IPS-15b (cell line): ENCODE results near the gene ZNF335.
"Not testable (repeated sequence)": the region's sequence is repeated elsewhere in the genome, so short reads cannot be mapped to it uniquely, and the experiment has no call there.

Source experiments
- H3K27me3 ChIP-seq: one replicate; pipeline ENCODE4 v1.6.1; 2013; ENCODE audit warnings: low read length; ENCODE audit not compliant: control insufficient read depth, insufficient read depth
- H3K36me3 ChIP-seq: one replicate; pipeline ENCODE4 v1.6.1; 2013; ENCODE audit warnings: low read length; ENCODE audit not compliant: control insufficient read depth, insufficient read depth
- H3K4me1 ChIP-seq: one replicate; pipeline ENCODE4 v1.6.1; 2013; ENCODE audit warnings: mild to moderate bottlenecking, low read length; ENCODE audit not compliant: control insufficient read depth, insufficient read depth
- H3K4me3 ChIP-seq: one replicate; pipeline ENCODE4 v1.5.1; 2013; ENCODE audit warnings: low read depth, low read length
- H3K9ac ChIP-seq: one replicate; pipeline ENCODE4 v1.6.1; 2013; ENCODE audit warnings: low read depth, mild to moderate bottlenecking, low read length
- H3K9me3 ChIP-seq: one replicate; pipeline ENCODE4 v1.6.1; 2013; ENCODE audit warnings: mild to moderate bottlenecking, low read length; ENCODE audit not compliant: control insufficient read depth, insufficient read depth

ZNF335 gene

DNA sequence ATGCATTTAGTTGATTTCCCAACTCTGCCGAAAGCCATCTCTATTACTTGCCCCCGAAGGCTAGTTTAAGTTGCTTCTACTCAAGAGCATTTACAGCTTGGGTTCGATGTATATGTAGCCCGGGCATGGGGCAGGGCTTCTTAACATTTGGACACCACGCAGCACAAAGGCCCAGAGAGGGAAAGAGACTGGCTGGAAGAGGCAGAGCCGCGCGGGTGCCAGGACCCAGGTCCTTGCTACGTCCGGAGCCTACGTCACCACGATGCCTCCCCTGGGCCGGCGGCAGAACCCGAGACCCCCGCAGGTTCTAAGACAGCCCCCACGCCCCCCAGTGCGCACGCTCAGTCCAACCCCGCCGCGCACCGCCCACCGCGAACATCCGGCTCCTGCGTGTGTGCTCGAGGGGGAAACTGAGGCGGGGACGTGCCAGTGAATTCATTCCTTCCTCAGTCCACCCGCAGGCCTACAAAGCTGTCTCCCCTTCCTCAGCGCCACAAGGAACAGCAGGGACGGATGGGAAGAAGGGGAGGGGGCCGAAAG, 37.9 kb downstream of the ZNF335 start:
- Histone ChIP-seq H3K9ac (peak overlapping the region; percentile 99), H3K4me3 (peak overlapping the region; percentile 80), H3K36me3 (no peaks in the 10 kb centered on the region), H3K27me3 (no peaks in the 10 kb centered on the region), H3K4me1 (peaks cover 14% of the 10 kb centered on the region), H3K9me3 (no peaks in the 10 kb centered on the region)

DNA sequence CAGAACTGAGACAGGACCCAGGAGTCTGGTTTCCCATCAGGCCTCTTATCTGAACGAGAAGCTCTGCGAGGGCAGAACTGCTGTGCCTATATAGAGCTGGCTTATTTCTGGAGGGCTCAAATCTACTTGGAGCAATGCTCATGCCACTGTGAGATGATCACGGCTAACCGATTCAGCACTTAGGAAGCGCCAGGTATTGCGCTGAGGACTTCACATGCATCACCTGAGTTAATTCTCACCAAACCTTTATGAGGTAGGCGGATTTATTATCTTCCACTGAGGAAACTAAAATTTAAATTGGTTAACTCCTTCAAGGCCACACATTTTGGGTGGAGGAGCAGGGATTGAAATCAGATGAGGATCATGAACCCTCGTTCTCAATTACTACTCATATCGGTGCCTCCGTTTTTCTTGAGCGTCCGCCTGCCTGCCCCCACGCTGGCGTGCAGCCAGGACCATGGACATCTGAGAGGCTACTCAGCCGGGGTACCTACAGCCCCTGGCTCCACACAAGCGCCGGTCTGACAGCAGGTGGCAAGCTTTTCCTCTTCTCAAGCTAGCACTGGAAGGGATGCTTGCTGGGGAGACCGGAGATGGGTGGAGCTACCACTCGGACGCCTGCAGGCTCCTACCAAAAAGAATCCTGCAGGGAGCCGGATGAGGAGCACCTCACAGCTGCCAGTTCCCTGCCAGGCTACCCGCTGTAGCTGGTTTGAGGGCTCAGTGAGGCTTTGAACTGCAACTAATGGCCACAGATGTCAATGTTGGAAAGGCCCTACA, 38.5 kb downstream of the ZNF335 start:
- no peaks in the 10 kb centered on the region for H3K27me3 ChIP-seq
- peak overlapping the region; percentile 99 for H3K9ac ChIP-seq
- H3K36me3 ChIP-seq: no peaks in the 10 kb centered on the region
- peak overlapping the region; percentile 80 for H3K4me3 ChIP-seq
- H3K4me1 ChIP-seq: peaks cover 12% of the 10 kb centered on the region
- no peaks in the 10 kb centered on the region for H3K9me3 ChIP-seq

DNA sequence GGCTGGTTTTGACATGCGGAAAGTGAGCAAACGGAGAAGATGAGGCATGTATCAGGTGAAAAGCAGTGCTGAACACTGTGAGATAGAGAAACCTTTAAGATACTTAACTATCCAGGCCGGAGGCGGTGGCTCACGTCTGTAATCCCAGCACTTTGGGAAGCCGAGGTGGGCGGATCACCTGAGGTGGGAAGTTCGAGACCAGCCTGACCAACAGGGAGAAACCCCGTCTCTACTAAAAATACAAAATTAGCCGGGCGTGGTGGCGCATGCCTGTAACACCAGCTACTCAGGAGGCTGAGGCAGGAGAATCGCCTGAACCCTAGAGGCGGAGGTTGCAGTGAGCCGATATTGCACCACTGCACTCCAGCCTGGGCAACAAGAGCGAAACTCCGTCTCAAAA, 40.3 kb downstream of the ZNF335 start:
- not testable (repeated sequence) for H3K9ac ChIP-seq, H3K4me1 ChIP-seq, H3K27me3 ChIP-seq, H3K36me3 ChIP-seq, H3K9me3 ChIP-seq, H3K4me3 ChIP-seq

DNA sequence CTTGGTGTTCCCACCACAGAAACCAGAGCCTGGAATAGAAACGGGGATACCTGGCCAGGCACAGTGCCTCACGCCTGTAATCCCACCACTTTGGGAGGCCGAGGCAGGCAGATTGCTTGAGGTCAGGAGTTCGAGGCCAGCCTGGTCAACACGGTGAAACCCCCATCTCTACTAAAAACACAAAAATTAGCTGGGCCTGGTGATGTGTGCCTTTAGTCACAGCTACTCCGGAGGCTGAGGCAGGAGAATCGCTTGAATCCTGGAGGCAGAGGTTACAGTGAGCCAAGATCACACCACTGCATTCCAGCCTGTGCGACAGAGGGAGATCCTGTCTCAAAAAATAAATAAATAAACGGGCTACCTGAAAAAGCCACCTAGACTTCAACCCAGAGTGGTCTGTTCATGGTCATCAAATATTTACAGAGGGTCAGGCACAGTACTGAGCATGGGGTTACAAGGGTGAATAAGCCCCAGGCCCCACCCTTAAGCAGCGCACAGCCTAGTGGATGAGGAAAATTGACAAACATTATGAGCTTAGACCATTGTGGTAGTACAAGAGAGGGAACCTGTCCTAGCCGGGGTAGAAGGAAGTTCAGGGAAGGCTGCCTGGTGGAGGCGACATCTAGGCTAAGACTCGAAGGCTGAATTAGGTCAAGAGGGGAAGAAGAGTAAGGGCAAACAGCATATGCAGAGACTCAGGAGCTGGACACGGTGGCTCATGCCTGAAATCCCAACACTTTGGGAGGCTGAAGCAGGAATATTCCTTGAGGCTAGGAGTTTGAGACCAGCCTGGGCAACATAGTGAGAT, 44.7 kb downstream of the ZNF335 start:
- Histone ChIP-seq H3K4me1 (peaks cover 2% of the 10 kb centered on the region), H3K36me3 (no peaks in the 10 kb centered on the region), H3K27me3 (no peaks in the 10 kb centered on the region), H3K4me3 (no peak overlapping the region), H3K9ac (no peak overlapping the region), H3K9me3 (no peaks in the 10 kb centered on the region)

DNA sequence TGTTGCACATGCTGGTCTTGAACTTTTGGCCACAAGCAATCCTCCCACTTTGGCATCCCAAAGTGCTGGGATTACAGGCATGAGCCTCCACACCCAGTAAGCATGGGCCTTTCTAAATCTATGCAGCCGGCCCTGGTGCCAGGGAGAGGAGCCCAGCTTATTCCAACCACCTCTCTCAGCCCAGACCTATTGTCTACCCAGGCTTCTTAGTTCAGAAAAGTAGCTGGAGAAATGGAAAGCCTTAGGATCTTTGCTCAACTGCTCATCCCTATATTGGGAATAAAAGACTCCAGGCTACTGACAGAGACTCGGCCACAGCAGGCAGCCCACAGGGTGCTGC, 45.3 kb downstream of the ZNF335 start:
- H3K9ac ChIP-seq: no peak overlapping the region
- H3K27me3 ChIP-seq: no peaks in the 10 kb centered on the region
- H3K36me3 ChIP-seq: no peaks in the 10 kb centered on the region
- no peak overlapping the region for H3K4me3 ChIP-seq
- peaks cover 2% of the 10 kb centered on the region for H3K4me1 ChIP-seq
- no peaks in the 10 kb centered on the region for H3K9me3 ChIP-seq

DNA sequence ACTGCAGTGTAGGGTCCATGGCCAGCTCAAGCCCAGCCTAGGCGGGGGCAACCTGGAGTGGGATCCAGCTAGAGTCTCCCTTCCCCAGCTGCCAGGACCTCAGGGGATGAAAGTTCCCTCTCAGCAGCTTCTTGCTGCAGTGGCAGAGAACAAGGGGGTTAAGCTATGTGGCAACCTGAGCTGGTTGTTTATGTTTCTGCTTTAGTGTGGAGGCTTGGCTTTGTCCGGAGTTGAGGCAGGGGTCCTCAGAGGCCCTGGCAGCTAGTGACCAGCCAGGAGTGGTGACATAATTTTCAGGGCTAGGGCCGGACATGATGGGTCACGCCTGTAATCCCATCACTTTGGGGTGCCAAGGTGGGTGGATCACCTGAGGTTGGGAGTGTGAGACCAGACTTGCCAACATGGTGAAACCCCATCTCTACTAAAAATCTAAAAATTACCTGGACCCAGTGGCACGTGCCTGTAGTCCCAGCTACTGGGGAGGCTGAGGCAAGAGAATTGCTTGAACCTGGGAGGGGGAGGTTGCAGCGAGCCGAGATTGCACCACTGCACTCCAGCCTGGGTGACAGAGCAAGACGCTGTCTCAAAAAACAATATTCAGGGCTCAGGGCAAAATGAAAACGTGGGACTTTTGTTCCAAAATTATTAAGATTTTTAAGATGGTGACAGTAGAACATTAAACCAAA, 46.0 kb downstream of the ZNF335 start:
- Histone ChIP-seq H3K9ac (no peak overlapping the region), H3K9me3 (no peaks in the 10 kb centered on the region), H3K4me1 (peaks cover 2% of the 10 kb centered on the region), H3K27me3 (no peaks in the 10 kb centered on the region), H3K36me3 (no peaks in the 10 kb centered on the region), H3K4me3 (no peak overlapping the region)

DNA sequence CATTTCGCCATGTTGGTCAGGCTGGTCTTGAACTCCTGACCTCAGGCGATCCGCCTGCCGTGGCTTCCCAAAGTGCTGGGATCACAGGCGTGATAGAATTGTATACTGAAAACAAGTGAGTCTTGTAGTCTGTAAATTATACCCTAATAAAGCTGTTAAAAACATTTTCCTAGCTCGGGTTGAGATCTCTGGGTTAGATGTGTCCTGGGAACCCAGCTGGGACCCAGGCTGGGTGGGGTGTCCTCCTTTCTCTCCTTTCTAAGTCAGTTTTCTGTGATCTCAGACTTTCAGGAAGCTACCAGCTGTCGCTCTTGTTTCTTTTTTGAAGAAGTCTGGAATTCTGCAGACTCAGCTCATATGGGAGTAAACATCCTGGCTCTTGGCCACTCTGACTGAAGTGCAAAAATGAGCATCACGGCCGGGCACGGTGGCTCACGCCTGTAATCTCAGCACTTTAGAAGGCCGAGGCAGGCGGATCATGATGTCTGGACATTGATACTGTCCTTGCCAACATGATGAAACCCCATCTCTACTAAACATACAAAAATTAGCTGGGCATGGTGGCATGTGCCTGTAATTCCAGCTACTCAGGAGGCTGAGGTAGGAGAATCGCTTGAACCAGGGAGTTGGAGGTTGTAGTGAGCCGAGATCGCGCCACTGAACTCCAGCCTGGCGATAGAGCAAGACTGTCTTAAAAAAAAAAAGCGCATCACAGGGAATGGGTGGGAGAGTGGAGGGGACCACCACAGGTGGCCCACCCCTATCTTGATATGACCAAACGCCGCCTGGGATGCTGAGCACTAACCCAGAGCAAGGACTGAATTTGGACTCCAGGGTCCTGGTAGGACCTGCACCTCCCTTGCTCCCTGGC, 47.4 kb downstream of the ZNF335 start:
- no peak overlapping the region for H3K4me3 ChIP-seq
- H3K4me1 ChIP-seq: peaks cover 2% of the 10 kb centered on the region
- no peaks in the 10 kb centered on the region for H3K9me3 ChIP-seq
- H3K9ac ChIP-seq: no peak overlapping the region
- no peaks in the 10 kb centered on the region for H3K36me3 ChIP-seq
- no peaks in the 10 kb centered on the region for H3K27me3 ChIP-seq

DNA sequence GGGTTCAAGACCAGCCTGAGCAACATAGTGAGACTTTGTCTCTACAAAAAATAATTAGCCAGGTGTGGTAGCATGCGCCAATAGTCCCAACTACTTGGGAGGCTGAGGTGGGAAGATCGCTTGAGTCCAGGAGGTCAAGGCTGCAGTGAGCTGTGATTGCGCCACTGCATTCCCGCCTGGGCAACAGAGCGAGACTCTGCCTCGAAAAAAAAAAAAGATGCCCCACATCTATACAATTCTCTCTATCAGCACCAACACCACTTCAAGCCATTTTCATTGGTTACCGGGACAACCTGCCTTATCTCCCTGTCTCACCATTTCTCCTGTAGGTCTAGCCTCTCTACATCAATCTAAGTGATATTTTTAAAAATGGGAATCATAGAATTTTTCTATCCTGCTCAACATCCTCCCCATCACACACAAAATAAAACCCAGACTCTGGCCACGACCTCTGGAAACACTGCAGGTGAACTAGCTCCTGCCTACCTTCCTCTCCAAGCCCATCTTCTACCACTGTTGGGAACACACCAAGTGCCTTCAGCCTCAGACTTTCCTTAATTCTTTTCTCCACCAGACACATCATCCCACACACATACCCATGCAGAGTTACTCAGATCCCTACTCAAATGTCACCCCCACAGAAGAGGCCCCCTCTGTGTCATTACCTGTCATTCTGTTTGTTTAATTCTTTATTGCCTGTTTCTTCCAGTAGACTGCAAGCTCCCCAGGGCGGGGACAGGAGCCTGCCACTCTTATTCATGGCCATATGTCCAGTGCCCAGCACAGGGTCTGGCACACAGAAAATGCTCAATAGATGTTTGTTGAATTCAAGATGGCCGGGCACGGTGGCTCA, 50.4 kb downstream of the ZNF335 start:
- Histone ChIP-seq H3K4me3 (no peak overlapping the region), H3K9me3 (no peaks in the 10 kb centered on the region), H3K36me3 (no peaks in the 10 kb centered on the region), H3K4me1 (peaks cover 2% of the 10 kb centered on the region), H3K9ac (no peak overlapping the region), H3K27me3 (no peaks in the 10 kb centered on the region)

DNA sequence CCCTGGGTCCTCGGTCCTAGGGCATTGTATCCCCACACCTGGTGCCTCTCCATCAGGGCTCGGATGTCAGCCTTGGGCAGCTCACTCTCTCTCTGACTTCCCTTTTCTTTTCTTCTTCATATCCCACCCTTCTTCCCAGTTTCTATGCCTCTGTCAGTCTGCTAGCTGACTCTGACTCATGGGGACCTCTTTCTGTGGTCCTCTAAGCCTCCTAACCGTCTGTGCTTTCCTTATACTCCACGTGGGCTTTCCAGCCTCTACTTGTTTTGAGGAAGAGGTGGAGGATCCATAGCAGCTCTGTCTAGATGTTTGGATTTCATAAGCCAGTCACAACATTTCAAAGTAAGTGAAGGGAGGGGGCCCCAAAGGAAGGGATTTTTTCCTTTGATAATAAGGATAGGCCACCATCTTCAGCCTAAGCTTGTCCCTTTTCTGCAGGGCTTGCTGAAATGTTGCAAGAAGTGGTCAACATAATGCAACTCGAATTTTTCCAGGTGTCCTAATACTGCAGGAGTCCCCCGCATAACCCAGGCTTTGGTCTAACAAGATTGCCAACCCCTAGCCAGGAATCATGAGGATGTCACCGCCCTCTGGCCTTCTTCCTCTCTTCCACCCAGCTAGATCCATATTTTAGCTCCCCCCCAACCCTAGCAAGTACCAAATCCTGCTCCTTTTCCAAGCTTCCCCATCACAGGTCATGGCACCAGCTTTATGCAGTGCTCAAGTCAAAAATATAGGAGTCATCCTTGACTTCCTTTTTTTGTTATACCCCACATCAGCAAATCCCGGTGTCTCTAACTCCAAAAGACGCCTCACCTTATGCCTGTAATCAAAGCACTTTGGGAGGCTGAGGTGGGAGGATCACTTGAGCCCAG, 51.3 kb downstream of the ZNF335 start:
- Histone ChIP-seq H3K9me3 (no peaks in the 10 kb centered on the region), H3K36me3 (no peaks in the 10 kb centered on the region), H3K4me3 (no peak overlapping the region), H3K9ac (no peak overlapping the region), H3K27me3 (no peaks in the 10 kb centered on the region), H3K4me1 (peaks cover 2% of the 10 kb centered on the region)
